GM23338 (cell line): ENCODE measurements around the gene HOXD8. TPM values are rescaled to one million over a fixed set of nuclear protein-coding genes. Genes with fewer than 3 reads are reported as not detected.

ENCODE experiments used
- ATAC-seq: fragments of 200-7000 bp; cut with Tn5 transposase; 3 replicates; pipeline ENCODE4 v1.9.1; 2020
- DNase-seq: peaks from one replicate; pipeline ENCODE4 v3.0.0-alpha.2; 2015; ENCODE audit warnings: low spot score
- H2AFZ ChIP-seq: fragments of 200-600 bp; sonication (generic); 2 replicates; pipeline ENCODE4 v1.8.0; 2016; ENCODE audit warnings: antibody characterized with exemption, mild to moderate bottlenecking, moderate library complexity
- H3F3A ChIP-seq: fragments of 200-600 bp; sonication (generic); replicated peaks from 2 replicates; pipeline ENCODE4 v1.8.0; 2017; ENCODE audit warnings: antibody characterized with exemption, mixed run types, low read depth
- H3K27ac ChIP-seq: fragments of 200-600 bp; sonication (generic); 2 replicates; pipeline ENCODE4 v1.6.1; 2016; ENCODE audit warnings: low read depth
- H3K27me3 ChIP-seq: fragments of 200-600 bp; sonication (generic); 2 replicates; pipeline ENCODE4 v1.8.0; 2016; ENCODE audit warnings: mild to moderate bottlenecking, mixed run types, moderate library complexity; ENCODE audit not compliant: insufficient read depth
- H3K36me3 ChIP-seq: fragments of 200-600 bp; sonication (generic); 2 replicates; pipeline ENCODE4 v1.8.0; 2016; ENCODE audit warnings: mild to moderate bottlenecking; ENCODE audit not compliant: insufficient read depth
- H3K4me1 ChIP-seq: fragments of 200-600 bp; sonication (generic); 2 replicates; pipeline ENCODE4 v1.8.0; 2016; ENCODE audit warnings: mild to moderate bottlenecking, moderate library complexity; ENCODE audit not compliant: insufficient read depth
- H3K4me2 ChIP-seq: fragments of 200-600 bp; sonication (generic); 2 replicates; pipeline ENCODE4 v1.7.1; 2017; ENCODE audit warnings: mixed run types
- H3K4me3 ChIP-seq: fragments of 200-600 bp; sonication (generic); 2 replicates; pipeline ENCODE4 v1.6.1; 2016; ENCODE audit warnings: mixed run types
- H3K79me2 ChIP-seq: fragments of 200-600 bp; sonication (generic); replicated peaks from 2 replicates; pipeline ENCODE4 v1.8.0; 2017; ENCODE audit warnings: mild to moderate bottlenecking; ENCODE audit not compliant: insufficient read depth
- H3K9me2 ChIP-seq: fragments of 200-600 bp; sonication (generic); 2 replicates; pipeline ENCODE4 v1.8.0; 2017; ENCODE audit not compliant: insufficient read depth
- H4K20me1 ChIP-seq: fragments of 200-600 bp; sonication (generic); replicated peaks from 2 replicates; pipeline ENCODE4 v1.8.0; 2017; ENCODE audit warnings: mild to moderate bottlenecking; ENCODE audit not compliant: insufficient read depth
- H3K27ac Mint-ChIP-seq: 2 replicates; pipeline ENCODE4 v1.8.0; 2020; ENCODE audit warnings: inconsistent platforms, mild to moderate bottlenecking, moderate library complexity, mixed read lengths
- H3K27me3 Mint-ChIP-seq: 3 replicates; pipeline ENCODE4 v1.8.0; 2022; ENCODE audit warnings: low read depth, mild to moderate bottlenecking, moderate library complexity, mixed read lengths, inconsistent platforms; ENCODE audit not compliant: insufficient read depth, poor library complexity
- H3K36me3 Mint-ChIP-seq: 3 replicates; pipeline ENCODE4 v1.8.0; 2021; ENCODE audit warnings: low read depth, mild to moderate bottlenecking, inconsistent platforms, moderate library complexity, mixed read lengths
- H3K4me1 Mint-ChIP-seq: 3 replicates; pipeline ENCODE4 v1.8.0; 2020; ENCODE audit warnings: mild to moderate bottlenecking, inconsistent platforms, mixed read lengths
- H3K4me3 Mint-ChIP-seq: 3 replicates; pipeline ENCODE4 v1.8.0; 2021; ENCODE audit warnings: moderate library complexity, mild to moderate bottlenecking, inconsistent platforms, mixed read lengths
- H3K9me3 Mint-ChIP-seq: 3 replicates; pipeline ENCODE4 v1.8.0; 2020; ENCODE audit warnings: moderate library complexity, mild to moderate bottlenecking, inconsistent platforms, mixed read lengths
- EZH2 ChIP-seq: fragments of 200-600 bp; sonication (generic); IDR thresholded peaks from one replicate; pipeline ENCODE4 v1.8.0; 2017; ENCODE audit warnings: antibody characterized with exemption, mild to moderate bottlenecking, low read depth; ENCODE audit not compliant: unreplicated experiment
- EZH2phosphoT487 ChIP-seq: fragments of 200-600 bp; sonication (generic); IDR thresholded peaks from one replicate; pipeline ENCODE4 v1.8.1; 2018; ENCODE audit warnings: antibody characterized with exemption; ENCODE audit not compliant: unreplicated experiment
- STAT1 ChIP-seq: IDR thresholded peaks from one replicate; pipeline ENCODE4 v1.6.1; 2016; ENCODE audit warnings: antibody characterized with exemption; ENCODE audit not compliant: unreplicated experiment
- polyA plus RNA-seq: library from polyadenylated mRNA; unstranded; fragments of >200 nt; fragmentation: Nextera tagmentation; extraction: Ambion mirVana; gene quantifications from 2 replicates; pipeline ENCODE4 v1.2.1, GENCODE V29; 2016
- total RNA-seq: library from RNA; depleted of rRNA; stranded (reverse); fragments of >200 nt; shearing (Covaris generic); gene quantifications from 2 replicates; pipeline ENCODE4 v1.2.3, GENCODE V29; 2014
- TF ChIP-seq, protein P1 (sequence below): IDR thresholded peaks from one replicate; pipeline ENCODE4 v1.6.1; 2018; ENCODE audit warnings: antibody characterized with exemption; ENCODE audit not compliant: unreplicated experiment
- TF ChIP-seq, protein P2 (sequence below), 2 experiments: fragments of 200-600 bp in 1 of 2; sonication (generic) in 1 of 2; conservative IDR thresholded peaks; 2 replicates each; pipeline versions ENCODE4 v1.5.1 to v1.6.1; 2016 to 2017; ENCODE audit warnings: antibody characterized with exemption in 2 of 2, low read depth in 2 of 2, mild to moderate bottlenecking in 2 of 2, moderate library complexity in 1 of 2

HOXD8 gene
- total and polyA plus RNA-seq, 2 experiments from 2014 or later = not detected

DNA sequence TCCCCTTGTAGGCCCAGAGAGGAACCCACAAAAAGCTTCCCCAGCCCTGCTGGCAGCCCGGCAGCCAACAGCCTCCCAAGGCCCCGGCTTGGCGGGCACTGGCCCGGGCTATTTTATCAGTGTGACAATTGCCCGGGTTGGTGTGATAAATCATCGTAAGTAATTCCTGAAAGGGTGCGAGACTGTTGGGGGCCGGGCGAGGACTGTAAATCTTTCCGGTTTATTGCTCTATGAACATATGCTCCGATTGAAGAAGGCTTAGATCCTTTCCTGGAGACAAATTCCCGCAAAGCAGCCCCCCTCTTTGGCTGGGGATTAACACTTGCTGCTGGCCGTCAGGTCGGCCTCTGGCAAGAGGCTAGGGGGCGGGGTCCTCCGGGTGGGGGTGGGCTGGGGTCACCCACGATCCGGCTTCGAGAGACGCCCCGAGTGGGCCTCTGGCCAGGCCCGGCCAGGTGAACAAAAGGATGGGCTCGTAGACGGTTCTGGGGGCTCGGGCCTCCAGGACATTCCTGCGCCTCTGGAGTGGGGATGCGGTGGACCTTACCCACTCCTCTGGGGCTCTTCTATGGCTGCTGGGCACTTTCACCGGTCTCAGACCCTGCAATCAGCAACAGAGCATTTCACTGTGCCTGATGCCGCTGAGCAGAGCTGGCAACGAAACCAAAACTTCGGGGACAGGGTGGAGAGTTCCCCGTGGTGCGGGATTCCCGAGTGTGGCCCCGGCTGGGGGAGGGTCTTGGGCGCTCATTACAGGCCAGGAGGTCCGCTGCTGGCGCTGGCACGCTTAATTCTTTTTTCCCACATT is 29.6 kb downstream of the HOXD8 start (continued):
- TF ChIP-seq, protein P1, sequence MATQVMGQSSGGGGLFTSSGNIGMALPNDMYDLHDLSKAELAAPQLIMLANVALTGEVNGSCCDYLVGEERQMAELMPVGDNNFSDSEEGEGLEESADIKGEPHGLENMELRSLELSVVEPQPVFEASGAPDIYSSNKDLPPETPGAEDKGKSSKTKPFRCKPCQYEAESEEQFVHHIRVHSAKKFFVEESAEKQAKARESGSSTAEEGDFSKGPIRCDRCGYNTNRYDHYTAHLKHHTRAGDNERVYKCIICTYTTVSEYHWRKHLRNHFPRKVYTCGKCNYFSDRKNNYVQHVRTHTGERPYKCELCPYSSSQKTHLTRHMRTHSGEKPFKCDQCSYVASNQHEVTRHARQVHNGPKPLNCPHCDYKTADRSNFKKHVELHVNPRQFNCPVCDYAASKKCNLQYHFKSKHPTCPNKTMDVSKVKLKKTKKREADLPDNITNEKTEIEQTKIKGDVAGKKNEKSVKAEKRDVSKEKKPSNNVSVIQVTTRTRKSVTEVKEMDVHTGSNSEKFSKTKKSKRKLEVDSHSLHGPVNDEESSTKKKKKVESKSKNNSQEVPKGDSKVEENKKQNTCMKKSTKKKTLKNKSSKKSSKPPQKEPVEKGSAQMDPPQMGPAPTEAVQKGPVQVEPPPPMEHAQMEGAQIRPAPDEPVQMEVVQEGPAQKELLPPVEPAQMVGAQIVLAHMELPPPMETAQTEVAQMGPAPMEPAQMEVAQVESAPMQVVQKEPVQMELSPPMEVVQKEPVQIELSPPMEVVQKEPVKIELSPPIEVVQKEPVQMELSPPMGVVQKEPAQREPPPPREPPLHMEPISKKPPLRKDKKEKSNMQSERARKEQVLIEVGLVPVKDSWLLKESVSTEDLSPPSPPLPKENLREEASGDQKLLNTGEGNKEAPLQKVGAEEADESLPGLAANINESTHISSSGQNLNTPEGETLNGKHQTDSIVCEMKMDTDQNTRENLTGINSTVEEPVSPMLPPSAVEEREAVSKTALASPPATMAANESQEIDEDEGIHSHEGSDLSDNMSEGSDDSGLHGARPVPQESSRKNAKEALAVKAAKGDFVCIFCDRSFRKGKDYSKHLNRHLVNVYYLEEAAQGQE = no peak

DNA sequence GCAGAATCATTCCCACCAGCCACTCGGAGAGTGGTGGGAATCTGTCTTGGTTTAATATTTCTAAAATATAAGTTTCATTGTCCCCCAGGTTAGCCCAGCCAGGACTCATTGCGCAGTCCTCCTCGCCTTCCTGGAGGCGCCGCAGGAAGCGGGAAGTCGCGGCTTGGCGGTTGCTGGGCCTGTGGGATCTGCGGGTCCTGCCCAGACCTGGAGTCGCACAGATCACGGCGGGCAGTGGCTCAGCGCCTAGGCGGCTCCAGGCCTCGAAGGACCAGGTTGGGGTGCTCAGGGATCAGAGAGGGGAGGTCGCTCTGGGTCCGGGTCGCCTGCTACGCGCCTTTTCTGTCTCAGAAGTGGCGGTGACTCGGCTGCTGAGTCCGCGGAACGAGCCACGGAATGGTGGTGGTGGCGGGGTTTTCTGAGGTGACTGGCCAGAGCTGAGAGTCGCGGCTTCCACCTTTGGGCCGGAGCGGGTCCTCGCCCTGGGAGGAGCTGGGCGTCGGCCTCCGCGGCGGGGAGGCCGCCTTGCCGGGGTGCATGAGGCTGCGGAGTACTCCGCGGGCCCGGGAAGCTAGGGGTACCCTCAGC is 30.3 kb downstream of the HOXD8 start:
- Histone ChIP-seq H3K36me3 (no peaks in the 10 kb centered on the region), H3K4me3 (peak overlapping the region; percentile 41; the same call in 1 of the 2 replicates), H3K4me1 (peaks cover 58% of the 10 kb centered on the region), H2AFZ (peak overlapping the region; percentile 47; the same call in 1 of the 2 replicates), H4K20me1 (peaks cover 49% of the 10 kb centered on the region), H3K79me2 (no peaks in the 10 kb centered on the region), H3K27ac (no peak overlapping the region), H3K27me3 (peaks cover 100% of the 10 kb centered on the region), H3F3A (peaks cover 28% of the 10 kb centered on the region), H3K4me2 (peak overlapping the region; percentile 64; the same call in 1 of the 2 replicates), H3K9me2 (no peaks in the 10 kb centered on the region)
- TF ChIP-seq EZH2phosphoT487 (peak; percentile 96), STAT1 (no peak), EZH2 (peak; percentile 90)
- TF ChIP-seq, protein P2, sequence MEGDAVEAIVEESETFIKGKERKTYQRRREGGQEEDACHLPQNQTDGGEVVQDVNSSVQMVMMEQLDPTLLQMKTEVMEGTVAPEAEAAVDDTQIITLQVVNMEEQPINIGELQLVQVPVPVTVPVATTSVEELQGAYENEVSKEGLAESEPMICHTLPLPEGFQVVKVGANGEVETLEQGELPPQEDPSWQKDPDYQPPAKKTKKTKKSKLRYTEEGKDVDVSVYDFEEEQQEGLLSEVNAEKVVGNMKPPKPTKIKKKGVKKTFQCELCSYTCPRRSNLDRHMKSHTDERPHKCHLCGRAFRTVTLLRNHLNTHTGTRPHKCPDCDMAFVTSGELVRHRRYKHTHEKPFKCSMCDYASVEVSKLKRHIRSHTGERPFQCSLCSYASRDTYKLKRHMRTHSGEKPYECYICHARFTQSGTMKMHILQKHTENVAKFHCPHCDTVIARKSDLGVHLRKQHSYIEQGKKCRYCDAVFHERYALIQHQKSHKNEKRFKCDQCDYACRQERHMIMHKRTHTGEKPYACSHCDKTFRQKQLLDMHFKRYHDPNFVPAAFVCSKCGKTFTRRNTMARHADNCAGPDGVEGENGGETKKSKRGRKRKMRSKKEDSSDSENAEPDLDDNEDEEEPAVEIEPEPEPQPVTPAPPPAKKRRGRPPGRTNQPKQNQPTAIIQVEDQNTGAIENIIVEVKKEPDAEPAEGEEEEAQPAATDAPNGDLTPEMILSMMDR (conservative IDR thresholded peaks at IDR 0.05; ENCODE audit: low read depth in 2 of 2) = no peak
- no peaks in the 10 kb centered on the region for H3K36me3 Mint-ChIP-seq
- DNase-seq (peak; percentile 53), ATAC-seq (peak; percentile 24)
- H3K4me1 Mint-ChIP-seq = peaks cover 49% of the 10 kb centered on the region
- peak overlapping the region; percentile 19; the same call in 2 of the 3 replicates for H3K4me3 Mint-ChIP-seq
- peaks cover 99% of the 10 kb centered on the region for H3K27me3 Mint-ChIP-seq
- H3K27ac Mint-ChIP-seq = no peak overlapping the region
- peaks cover 10% of the 10 kb centered on the region; the same call in 2 of the 3 replicates for H3K9me3 Mint-ChIP-seq
